Astrocyte of the hippocampus (primary cell): ENCODE results near the gene GPR15LG.
A peak's percentile ranks its signal among the peaks of the same experiment; 100 is the strongest.

Experiments
- DNase-seq: peaks from one replicate; pipeline ENCODE4 v3.0.0; 2011; ENCODE audit warnings: low read depth, low spot score

GPR15LG gene

GRCh38 chr10:84193327-84193726, 19.7 kb downstream of the GPR15LG start:
- DNase-seq: no peak

DNA sequence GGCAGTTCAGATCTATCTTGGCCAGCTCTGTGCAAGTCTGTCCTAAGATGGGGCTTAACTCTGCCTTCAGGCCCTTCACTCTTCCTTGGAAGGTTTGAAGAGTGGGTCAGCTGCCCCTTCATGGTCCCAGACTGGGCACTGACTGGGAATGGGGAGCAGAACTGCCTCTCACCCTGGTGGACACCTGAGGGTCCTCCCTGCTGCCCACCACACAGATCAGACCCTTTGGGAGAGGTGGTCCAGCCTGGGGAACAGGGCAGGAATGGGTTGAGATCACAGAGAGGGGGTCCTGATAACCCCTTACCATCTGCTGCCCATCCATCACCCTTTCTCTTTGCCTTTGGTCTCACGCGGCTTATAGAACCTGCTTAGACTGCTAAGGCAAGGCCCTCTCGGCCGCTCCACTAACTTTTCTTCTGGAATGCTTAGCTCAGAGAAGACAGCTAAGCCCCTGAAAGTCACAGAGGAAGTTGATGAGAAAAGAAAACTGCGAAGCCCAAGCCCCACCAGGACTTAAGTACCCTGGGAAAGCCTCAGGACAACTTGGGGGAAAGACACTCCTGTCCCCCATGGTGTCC, 20.3 kb downstream of the GPR15LG start:
- no peak for DNase-seq

GRCh38 chr10:84194424-84195043, 20.9 kb downstream of the GPR15LG start, which contains the start of gene CDHR1:
CDHR1 (plus strand) TSS chr10:84194537; CDS start chr10:84194761, 224 bp downstream.
- peak; percentile 51 for DNase-seq

DNA sequence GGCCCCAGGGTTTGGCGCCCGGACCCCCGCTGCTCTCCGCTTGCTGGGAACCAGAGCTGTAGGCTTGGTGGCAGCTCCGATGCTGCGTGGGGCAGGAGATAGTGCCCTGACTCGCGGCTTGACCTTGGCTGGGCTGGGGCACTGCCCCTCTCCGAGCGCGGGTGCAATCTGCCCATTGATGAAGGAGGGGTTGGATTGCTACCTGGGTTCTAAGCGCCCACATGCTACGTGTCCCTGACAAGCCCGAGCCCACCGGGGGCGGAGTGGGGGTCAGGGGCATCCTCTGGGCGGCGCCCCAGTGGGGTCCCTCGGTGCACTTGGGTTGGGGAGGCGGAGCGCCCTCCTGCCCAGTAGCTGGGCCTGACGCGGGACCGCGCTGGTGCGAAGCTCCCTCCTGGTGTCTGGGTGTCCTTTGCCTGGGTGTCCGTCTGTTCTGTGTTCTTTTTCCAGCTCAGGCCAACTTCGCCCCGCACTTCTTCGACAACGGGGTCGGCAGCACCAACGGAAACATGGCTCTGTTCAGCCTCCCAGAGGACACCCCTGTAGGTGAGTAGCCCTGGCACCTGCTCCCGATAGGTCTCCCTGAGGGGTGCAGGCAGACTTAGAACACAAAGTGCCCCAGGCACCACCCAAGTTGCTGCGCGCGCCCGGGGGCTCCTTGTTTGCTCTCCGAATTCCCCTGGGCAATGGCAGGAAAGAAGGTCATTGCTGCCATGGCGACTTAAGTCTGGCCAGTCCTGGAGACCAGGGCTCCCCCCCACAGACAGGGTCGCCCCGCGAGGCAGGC, 21.6 kb downstream of the GPR15LG start:
- DNase-seq: no peak

GRCh38 chr10:84196083-84196482, 22.5 kb downstream of the GPR15LG start:
- no peak for DNase-seq

GRCh38 chr10:84196941-84197340, 23.3 kb downstream of the GPR15LG start:
- peak; percentile 26 for DNase-seq

DNA sequence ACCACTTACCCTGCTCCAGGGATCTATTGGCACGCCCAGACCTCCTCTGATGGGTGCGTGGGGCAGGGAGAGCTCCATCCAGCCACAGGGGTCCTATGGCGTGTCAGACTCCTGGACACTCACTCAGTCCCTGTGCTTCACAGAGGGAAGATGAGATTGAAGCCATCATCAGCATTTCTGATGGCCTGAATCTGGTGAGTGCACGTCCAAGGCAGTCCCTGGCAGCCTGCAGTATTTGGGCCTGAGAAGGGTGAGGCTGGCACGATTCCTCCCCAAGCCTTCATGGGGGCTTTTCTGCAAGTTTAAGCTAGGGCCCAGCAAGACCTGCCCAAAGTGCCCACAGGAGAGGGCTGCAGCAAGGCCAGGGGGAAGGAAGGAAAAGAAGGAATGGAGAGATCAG, 24.0 kb downstream of the GPR15LG start:
- DNase-seq: no peak

- DNase-seq: no peak
These were observed 24.8 kb downstream of the GPR15LG start for GRCh38 chr10:84198206-84198915.

DNA sequence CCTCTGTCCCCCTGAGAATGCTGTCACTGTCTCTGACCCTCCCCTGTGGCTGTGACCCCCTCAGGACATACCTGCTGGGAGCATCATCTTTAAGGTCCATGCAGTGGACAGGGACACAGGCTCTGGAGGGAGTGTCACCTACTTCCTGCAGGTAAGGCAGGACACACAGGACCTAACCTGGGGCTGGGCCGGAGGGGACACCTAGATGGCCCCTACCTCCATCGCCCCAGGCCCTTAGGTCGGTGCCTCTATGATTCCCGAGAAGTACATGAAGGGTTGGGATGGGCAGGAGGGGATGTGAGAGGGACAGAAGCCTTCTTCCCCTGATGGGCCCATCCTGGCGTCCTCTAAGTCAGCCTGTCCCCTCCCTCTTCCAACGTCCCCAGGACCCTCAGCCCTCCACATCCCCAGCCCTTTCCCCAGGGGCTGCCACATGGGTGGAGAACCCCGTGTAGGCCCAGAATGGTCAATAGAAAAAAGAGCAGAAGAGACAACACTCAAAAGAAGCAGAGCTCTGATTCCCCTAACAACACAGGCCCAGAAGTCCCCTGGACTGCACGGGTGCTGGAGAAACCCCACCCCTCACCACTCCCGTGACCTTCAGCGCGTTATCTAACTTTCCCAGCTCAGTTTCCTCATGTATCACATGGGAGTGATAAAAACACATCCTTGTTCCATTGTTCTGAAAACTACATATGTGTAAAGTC, 27.1 kb downstream of the GPR15LG start:
- DNase-seq: no peak

GRCh38 chr10:84201244-84201606, 27.6 kb downstream of the GPR15LG start:
- no peak for DNase-seq

- no peak for DNase-seq
These were observed 28.1 kb downstream of the GPR15LG start for GRCh38 chr10:84201682-84202081.

DNA sequence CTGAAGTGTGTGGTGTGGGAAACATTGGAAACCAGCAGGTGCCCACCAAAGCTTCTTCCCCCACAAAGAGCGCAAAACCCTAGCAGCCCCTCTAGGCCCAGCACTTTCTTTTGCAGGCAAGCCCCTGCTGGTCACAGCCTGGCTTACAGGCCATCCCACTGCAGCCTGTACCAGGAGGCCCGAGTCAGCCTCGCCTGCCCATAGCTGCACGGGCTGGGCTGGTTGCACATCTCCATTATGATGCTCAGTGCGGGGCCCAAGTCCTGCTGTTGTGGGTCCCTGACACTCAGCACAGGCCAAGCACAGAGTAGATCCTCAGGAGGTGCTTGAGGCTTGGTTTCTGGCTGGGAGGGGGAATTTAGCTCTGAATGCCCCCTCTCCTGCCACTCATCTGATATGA, 28.7 kb downstream of the GPR15LG start:
- DNase-seq: no peak

DNA sequence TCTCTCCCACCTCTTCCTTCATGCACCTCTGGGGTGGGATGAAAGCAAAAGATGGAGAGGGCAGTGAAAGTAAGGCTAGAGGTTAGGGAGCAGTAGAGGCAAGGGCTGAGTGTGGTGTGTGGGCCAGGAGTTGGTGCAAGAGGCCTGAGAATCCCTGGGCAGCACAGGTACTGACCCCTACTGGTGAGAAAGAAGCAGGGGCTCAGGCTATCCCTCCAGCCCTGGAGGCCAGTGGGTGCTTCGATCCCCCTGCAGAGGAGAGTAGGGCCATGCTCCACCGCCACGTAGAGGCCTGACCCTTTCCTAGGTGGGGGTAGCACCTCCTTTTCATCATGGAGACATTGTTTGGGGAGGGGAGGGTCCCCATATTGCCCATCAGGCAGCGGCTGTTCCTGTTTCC, 30.5 kb downstream of the GPR15LG start:
- DNase-seq: no peak

- DNase-seq: no peak
These were observed 31.0 kb downstream of the GPR15LG start for GRCh38 chr10:84204610-84205009.

- peak; percentile 57 for DNase-seq
These were observed 31.6 kb downstream of the GPR15LG start for GRCh38 chr10:84205049-84205852.

GRCh38 chr10:84205853-84206525, 32.4 kb downstream of the GPR15LG start:
- DNase-seq: no peak

DNA sequence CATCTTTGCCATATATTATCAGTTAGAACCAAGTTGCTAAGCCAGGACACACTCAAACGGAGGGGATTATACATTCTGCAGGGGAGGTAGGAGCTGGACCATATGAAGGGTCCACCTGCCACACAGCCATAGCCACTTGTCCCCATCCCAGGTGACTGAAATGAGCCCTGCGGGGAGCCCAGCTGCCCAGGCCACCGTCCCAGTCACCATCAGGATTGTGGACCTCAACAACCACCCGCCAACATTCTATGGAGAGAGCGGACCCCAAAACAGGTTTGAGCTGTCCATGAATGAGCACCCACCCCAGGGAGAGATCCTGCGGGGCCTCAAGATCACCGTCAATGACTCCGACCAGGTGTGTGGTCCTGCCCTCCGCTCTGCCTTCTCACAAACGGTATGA, 34.4 kb downstream of the GPR15LG start:
- DNase-seq: no peak

- no peak for DNase-seq
These were observed 38.0 kb downstream of the GPR15LG start for GRCh38 chr10:84211566-84211965.

- no peak for DNase-seq
These were observed 38.4 kb downstream of the GPR15LG start for GRCh38 chr10:84212014-84212413.

DNA sequence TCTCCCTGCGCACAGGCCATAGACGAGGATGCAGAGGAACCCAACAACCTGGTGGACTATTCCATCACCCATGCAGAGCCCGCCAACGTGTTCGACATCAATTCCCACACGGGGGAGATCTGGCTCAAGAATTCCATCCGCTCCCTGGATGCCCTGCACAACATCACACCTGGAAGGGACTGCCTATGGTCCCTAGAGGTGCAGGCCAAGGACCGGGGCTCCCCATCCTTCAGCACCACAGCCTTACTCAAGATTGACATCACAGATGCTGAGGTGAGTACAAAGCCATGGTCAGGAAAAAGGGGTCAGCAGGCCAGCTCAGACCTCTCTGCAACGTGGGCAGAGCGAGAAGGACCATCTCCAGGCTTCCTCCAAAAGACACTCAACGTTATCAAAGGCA, 39.5 kb downstream of the GPR15LG start:
- DNase-seq: no peak
